ENCODE results near the gene TDP1. TPM values are rescaled to one million over a fixed set of nuclear protein-coding genes. Genes with fewer than 3 reads are reported as not detected.

The TDP1 gene
- total and polyA plus RNA-seq, 2 of the 13 experiments (the other 11 are each of a cell fraction or from before 2014, with no cell fraction given), result 16.4 to 31.2 TPM

GRCh38 chr14:89955745-89956660 is at the start of gene TDP1 (continued):
- TF ChIP-seq ZNF574 (CRISPR knock-in tag; IDR thresholded peaks at IDR 0.05) (peak; percentile 80), YEATS4 (CRISPR knock-in tag; IDR thresholded peaks at IDR 0.05; ENCODE audit: borderline replicate concordance) (peak; percentile 89), NFIC (IDR thresholded peaks at IDR 0.05; ENCODE audit: low read length) (0 out of 2 replicates have a peak, but pooled peaks have one; percentile 15), MIER3 (CRISPR knock-in tag; IDR thresholded peaks at IDR 0.05; ENCODE audit: borderline replicate concordance) (peak; percentile 37; the same call in 1 of the 2 replicates), ZSCAN21 (CRISPR knock-in tag; IDR thresholded peaks at IDR 0.05; ENCODE audit: borderline replicate concordance) (peak; percentile 52; the same call in 1 of the 2 replicates), KLF13 (CRISPR knock-in tag; IDR thresholded peaks at IDR 0.05) (no peak), ZNF138 (CRISPR knock-in tag; IDR thresholded peaks at IDR 0.05; ENCODE audit: low read depth) (peak; percentile 36; the same call in 1 of the 2 replicates), ZBED4 (CRISPR knock-in tag; IDR thresholded peaks at IDR 0.05; ENCODE audit: borderline replicate concordance) (peak; percentile 32; the same call in 1 of the 2 replicates), RFXAP (CRISPR knock-in tag; IDR thresholded peaks at IDR 0.05; ENCODE audit: borderline replicate concordance) (peak; percentile 85), ZNF773 (CRISPR knock-in tag; IDR thresholded peaks at IDR 0.05; ENCODE audit: borderline replicate concordance) (peak; percentile 56; the same call in 1 of the 2 replicates), NFE2 (CRISPR knock-in tag; IDR thresholded peaks at IDR 0.05) (no peak), KDM4B (CRISPR knock-in tag; IDR thresholded peaks at IDR 0.05) (0 out of 2 replicates have a peak, but pooled peaks have one; percentile 24), ZNF652 (CRISPR knock-in tag; IDR thresholded peaks at IDR 0.05; ENCODE audit: borderline replicate concordance, low read depth) (peak; percentile 97), ZNF383 (CRISPR knock-in tag; IDR thresholded peaks at IDR 0.05; ENCODE audit: borderline replicate concordance) (no peak), ZFP62 (CRISPR knock-in tag; IDR thresholded peaks at IDR 0.05) (no peak; the same call in 1 of the 2 replicates), SUZ12 (IDR thresholded peaks at IDR 0.05; ENCODE audit: low read depth, low read length) (no peak), ZFP36L1 (CRISPR knock-in tag; IDR thresholded peaks at IDR 0.05) (0 out of 2 replicates have a peak, but pooled peaks have one; percentile 27), MLXIP (CRISPR knock-in tag; IDR thresholded peaks at IDR 0.05; ENCODE audit: borderline replicate concordance) (0 out of 2 replicates have a peak, but pooled peaks have one; percentile 35), ISX (CRISPR knock-in tag; conservative IDR thresholded peaks at IDR 0.05) (peak; percentile 58; the same call in 1 of the 2 replicates)

Data from HepG2 (cell line).